Thoracic aorta (tissue), 2 donors: Measurements from ENCODE around the gene MPDU1. TPM values are rescaled to one million over a fixed set of nuclear protein-coding genes. Genes with fewer than 3 reads are reported as not detected.

Experiments used
- ATAC-seq: fragments of 150-250 bp; one replicate; pipeline ENCODE4 v1.8.0; 2017; ENCODE audit warnings: low read depth; ENCODE audit not compliant: insufficient number of reproducible peaks, low FRiP score
- DNase-seq: peaks from one replicate; pipeline ENCODE4 v3.0.0-alpha.2; 2020; ENCODE audit warnings: low spot score
- H3K27ac ChIP-seq, 2 donors: fragments of 200-600 bp; sonication (generic); 1 replicate in 1 of 2; 2 replicates in 1 of 2; pipeline ENCODE4 v1.5.1; 2016; ENCODE audit warnings: mild to moderate bottlenecking in 2 of 2, moderate library complexity in 2 of 2
- H3K27me3 ChIP-seq: fragments of 200-600 bp; sonication (generic); replicated peaks from 2 replicates; pipeline ENCODE4 v1.6.0; 2016; ENCODE audit warnings: mild to moderate bottlenecking; ENCODE audit not compliant: insufficient read depth
- H3K36me3 ChIP-seq: fragments of 200-600 bp; sonication (generic); one replicate; pipeline ENCODE4 v1.5.1; 2016
- H3K4me1 ChIP-seq, 2 donors: fragments of 200-600 bp; sonication (generic); 1 replicate in 1 of 2; 2 replicates in 1 of 2; pipeline versions ENCODE4 v1.5.1 to v1.6.0; 2016; ENCODE audit warnings: low read depth in 2 of 2, mild to moderate bottlenecking in 1 of 2; ENCODE audit not compliant: control insufficient read depth in 1 of 2
- H3K4me3 ChIP-seq: fragments of 200-600 bp; sonication (generic); 2 replicates; pipeline ENCODE4 v1.5.1; 2016; ENCODE audit warnings: mild to moderate bottlenecking
- H3K9me3 ChIP-seq: fragments of 200-600 bp; sonication (generic); 2 replicates; pipeline ENCODE4 v1.5.1; 2016
- CTCF ChIP-seq: fragments of 200-600 bp; sonication (generic); IDR thresholded peaks from one replicate; pipeline ENCODE4 v1.5.1; 2019; ENCODE audit warnings: antibody characterized with exemption
- total RNA-seq, 2 donors: library from RNA; depleted of rRNA; stranded (reverse); fragments of >200 nt; gene quantifications; one replicate each; pipeline versions ENCODE4 v1.1.0 to v1.2.3, GENCODE V29; 2016

The MPDU1 gene
- total RNA-seq, 2 donors from 2014 or later: 31.1 to 38.9 TPM

- Histone ChIP-seq H3K9me3 (no peaks in the 10 kb centered on the region), H3K27me3 (no peaks in the 10 kb centered on the region), H3K4me3 (peak within 1 kb of the TSS; percentile 97), H3K36me3 (no peaks in the 10 kb centered on the region), H3K4me1 (peaks cover 36 to 54% of the 10 kb centered on the region in 2 donors), H3K27ac (peak within 1 kb of the TSS; percentile 91 to 95)
- ATAC-seq (no peak), DNase-seq (no peak)
- no peak for TF ChIP-seq CTCF
Observed at GRCh38 chr17:7558544-7559319, 24.9 kb upstream of the MPDU1 start, which contains the start of gene TNFSF13. Gene TNFSF13, plus strand, starts transcription at chr17:7558750. Its CDS starts 290 bp downstream, at chr17:7559040.

GRCh38 chr17:7559320-7560171 lies 24.1 kb upstream of the MPDU1 start:
- DNase-seq: no peak
- Histone ChIP-seq H3K4me3 (peak overlapping the region; percentile 97), H3K4me1 (peaks cover 36 to 61% of the 10 kb centered on the region in 2 donors), H3K27me3 (no peaks in the 10 kb centered on the region), H3K9me3 (no peaks in the 10 kb centered on the region), H3K27ac (peak overlapping the region; percentile 91 to 95), H3K36me3 (peaks cover 2% of the 10 kb centered on the region)
- no peak for ATAC-seq
- TF ChIP-seq CTCF: no peak

GRCh38 chr17:7560172-7561027 lies 23.3 kb upstream of the MPDU1 start:
- no peak for DNase-seq
- Histone ChIP-seq H3K9me3 (no peaks in the 10 kb centered on the region), H3K4me3 (peak overlapping the region; percentile 97), H3K4me1 (peaks cover 36 to 61% of the 10 kb centered on the region in 2 donors), H3K36me3 (peaks cover 9% of the 10 kb centered on the region), H3K27ac (peak overlapping the region; percentile 91 to 93), H3K27me3 (no peaks in the 10 kb centered on the region)
- no peak for ATAC-seq
- TF ChIP-seq CTCF: peak; percentile 44

- H3K9me3 ChIP-seq: no peaks in the 10 kb centered on the region
- H3K27ac ChIP-seq: peak overlapping the region; percentile 91 to 93
- TF ChIP-seq CTCF: peak; percentile 85
- peak; percentile 70 for DNase-seq
- peaks cover 36 to 61% of the 10 kb centered on the region in 2 donors for H3K4me1 ChIP-seq
- ATAC-seq: peak; percentile 52
- peaks cover 16% of the 10 kb centered on the region for H3K36me3 ChIP-seq
- H3K27me3 ChIP-seq: no peaks in the 10 kb centered on the region
- peak overlapping the region; percentile 97 for H3K4me3 ChIP-seq
Observed at GRCh38 chr17:7561028-7561575, 22.6 kb upstream of the MPDU1 start.
